Activated CD8-positive, alpha-beta memory T cell treated with anti-CD3 and anti-CD28 coated beads, Interleukin-2, amount 10 ng/mL, durations not matched to agents 7 days and 5 days (primary cell): ENCODE measurements around the gene MDM1. TPM values are rescaled to one million over a fixed set of nuclear protein-coding genes. Genes with fewer than 3 reads are reported as not detected.

Experiments
- ATAC-seq: fragments of 150-1000 bp; cut with Tn5 transposase; one replicate; pipeline ENCODE4 v1.10.0; 2021; ENCODE audit warnings: moderate library complexity
- CTCF ChIA-PET: fragments of 350-600 bp; sonication (Branson Sonifier 250); formaldehyde crosslinking; loops from one replicate; lab custom pipeline; 2021; ENCODE audit warnings: antibody characterized with exemption; lab: Charles Lee
- DNase-seq: peaks from one replicate; pipeline ENCODE4 v3.0.0-alpha.2; 2020
- H3K27ac Mint-ChIP-seq: one replicate; pipeline ENCODE4 v1.8.0; 2021; ENCODE audit warnings: mild to moderate bottlenecking, mixed read lengths
- H3K27me3 Mint-ChIP-seq: one replicate; pipeline ENCODE4 v1.8.0; 2021; ENCODE audit warnings: mixed read lengths
- H3K36me3 Mint-ChIP-seq: one replicate; pipeline ENCODE4 v1.8.0; 2021; ENCODE audit warnings: mild to moderate bottlenecking, mixed read lengths
- H3K4me1 Mint-ChIP-seq: one replicate; pipeline ENCODE4 v1.8.0; 2021; ENCODE audit warnings: mixed read lengths
- H3K4me3 Mint-ChIP-seq: one replicate; pipeline ENCODE4 v1.8.0; 2021; ENCODE audit warnings: mild to moderate bottlenecking, moderate library complexity, mixed read lengths
- H3K9me3 Mint-ChIP-seq: one replicate; pipeline ENCODE4 v1.8.0; 2022; ENCODE audit warnings: low read depth, mixed read lengths
- total RNA-seq, 2 experiments: library from RNA; stranded (reverse); gene quantifications; one replicate each; pipeline ENCODE4 v1.2.3, GENCODE V29; 2021

MDM1 gene
- total RNA-seq, 2 experiments from 2014 or later: 22.2 to 27.6 TPM

DNA sequence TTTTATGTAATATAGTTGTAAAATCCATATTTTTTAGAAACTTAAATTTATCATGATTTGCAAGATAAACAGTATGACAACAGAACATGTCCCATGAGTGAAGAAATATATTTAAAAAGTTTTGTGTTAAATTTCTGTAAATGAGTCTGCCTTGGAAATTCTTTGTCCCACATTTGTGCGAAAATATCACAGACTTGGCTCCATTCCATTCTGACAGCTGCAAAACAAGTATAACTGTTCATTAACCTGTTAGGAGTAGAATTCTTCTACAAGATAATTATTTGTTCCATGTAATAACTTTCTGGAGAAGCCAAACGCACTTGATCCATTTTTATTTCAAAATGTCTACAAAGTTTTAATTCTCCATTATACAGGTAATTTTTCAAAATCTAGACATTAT is 37.9 kb downstream of the MDM1 start:
- DNase-seq: no peak
- H3K9me3 Mint-ChIP-seq: no peaks in the 10 kb centered on the region
- no peak for ATAC-seq

DNA sequence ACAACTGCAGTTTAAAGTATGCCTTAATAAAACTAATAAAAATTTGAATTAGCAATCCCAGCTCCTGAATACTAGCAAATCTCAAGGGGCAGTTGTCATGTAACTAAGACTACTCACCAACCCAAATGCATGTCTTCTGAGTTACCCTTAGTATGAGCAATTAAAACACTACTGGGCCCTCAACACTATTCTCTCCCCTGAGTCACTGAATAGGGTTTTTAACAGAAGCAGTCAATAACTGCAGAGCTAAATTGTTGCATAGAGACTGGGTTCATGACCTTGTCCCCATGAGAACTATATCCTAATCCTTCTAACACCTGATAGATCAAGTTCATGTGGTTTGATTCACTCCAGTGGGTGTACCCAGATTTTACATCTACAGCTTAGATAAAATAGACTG is 38.8 kb downstream of the MDM1 start:
- Mint-ChIP-seq H3K27ac (no peak overlapping the region), H3K4me3 (no peak overlapping the region), H3K4me1 (peaks cover 37% of the 10 kb centered on the region), H3K36me3 (peaks cover 37% of the 10 kb centered on the region), H3K27me3 (peaks cover 1% of the 10 kb centered on the region), H3K9me3 (no peaks in the 10 kb centered on the region)
- ATAC-seq (no peak), DNase-seq (no peak)
- CTCF ChIA-PET: interaction anchor here (1.3 kb wide), 1 partner anchor 9 kb away, joined by 5 read pairs; no protein-coding TSS in a partner anchor

More for the DNA sequence above, 37.9 kb downstream of the MDM1 start:
- H3K4me1 Mint-ChIP-seq: peaks cover 31% of the 10 kb centered on the region
- no peaks in the 10 kb centered on the region for H3K27me3 Mint-ChIP-seq
- peaks cover 44% of the 10 kb centered on the region for H3K36me3 Mint-ChIP-seq
- CTCF ChIA-PET: no interaction called here
- H3K4me3 Mint-ChIP-seq: no peak overlapping the region
- H3K27ac Mint-ChIP-seq: no peak overlapping the region

DNA sequence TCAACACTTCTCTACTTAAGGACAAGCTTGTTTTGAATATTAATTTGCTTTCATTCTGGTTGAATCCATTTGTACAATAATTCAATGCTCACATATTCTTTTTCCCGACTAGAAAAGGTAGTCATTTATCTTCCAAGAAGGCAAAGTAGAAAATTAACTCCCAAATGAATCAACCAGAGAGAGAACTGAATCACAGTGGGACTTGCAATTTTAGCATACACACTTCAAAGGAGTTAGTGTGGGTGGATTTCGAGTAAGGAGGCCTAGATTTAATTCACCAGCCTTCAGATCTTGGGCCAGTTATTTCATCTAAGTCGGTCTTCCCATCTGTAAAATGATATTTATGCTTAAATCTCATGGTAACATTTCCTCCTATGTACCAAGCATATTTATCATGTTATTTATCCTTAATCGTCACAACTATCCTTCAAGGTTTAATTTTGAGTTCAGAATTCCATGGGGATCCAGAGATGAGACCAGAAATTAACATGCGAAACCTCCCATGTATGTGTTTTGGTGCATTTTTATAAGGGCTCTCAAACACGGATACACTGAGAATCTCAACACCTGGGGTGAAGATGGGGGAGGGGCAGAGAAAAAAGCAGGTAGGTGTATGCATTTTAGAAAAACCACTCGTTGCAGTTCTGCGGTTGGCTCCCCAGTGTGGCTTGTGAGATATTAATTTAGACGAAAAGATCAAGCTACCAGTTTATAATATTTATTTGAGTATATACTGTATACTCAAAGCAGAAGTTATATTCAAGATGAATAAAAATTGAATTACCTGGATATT is 39.8 kb downstream of the MDM1 start:
- ATAC-seq: no peak
- CTCF ChIA-PET: interaction anchor here (0.8 to 2.2 kb wide), 4 partner anchors 10 to 69 kb away, joined by 3 to 11 read pairs (median 6); no protein-coding TSS in a partner anchor
- Mint-ChIP-seq H3K27me3 (peaks cover 5% of the 10 kb centered on the region), H3K9me3 (no peaks in the 10 kb centered on the region), H3K36me3 (peaks cover 35% of the 10 kb centered on the region), H3K27ac (no peak overlapping the region), H3K4me1 (peaks cover 38% of the 10 kb centered on the region), H3K4me3 (no peak overlapping the region)
- DNase-seq: no peak

DNA sequence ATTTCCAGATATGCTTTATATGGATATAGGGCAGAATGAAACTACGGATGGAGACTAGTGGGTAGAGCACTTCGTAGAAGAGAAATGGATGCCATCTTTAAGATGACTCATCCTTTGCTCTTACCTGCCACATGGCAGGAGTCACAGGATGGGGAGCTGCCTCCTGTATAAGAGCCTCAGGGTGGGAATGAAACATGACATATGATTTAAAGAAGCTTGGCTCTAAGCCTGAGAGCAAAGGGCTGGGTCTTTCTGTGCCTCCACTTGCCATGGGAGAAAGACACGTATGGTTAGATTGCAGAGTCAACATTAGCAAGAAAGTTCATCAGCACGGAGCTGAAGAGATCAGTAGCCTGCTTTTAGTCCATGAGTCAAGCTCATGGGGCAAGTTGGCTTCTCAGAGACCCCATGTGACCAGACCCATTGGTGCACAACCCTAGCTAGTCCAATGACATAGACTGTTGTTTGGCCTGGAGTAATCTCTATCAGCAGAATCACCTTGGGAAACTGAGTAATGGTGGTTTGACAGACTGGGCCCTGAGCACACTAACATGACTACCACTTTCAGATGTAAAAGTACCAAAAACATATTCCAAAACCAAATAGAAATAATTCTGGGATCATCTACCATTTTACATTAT is 40.6 kb downstream of the MDM1 start:
- Mint-ChIP-seq H3K9me3 (no peaks in the 10 kb centered on the region), H3K4me1 (peaks cover 36% of the 10 kb centered on the region), H3K27ac (no peak overlapping the region), H3K27me3 (peaks cover 7% of the 10 kb centered on the region), H3K4me3 (no peak overlapping the region), H3K36me3 (peaks cover 31% of the 10 kb centered on the region)
- DNase-seq (no peak), ATAC-seq (no peak)
- CTCF ChIA-PET: interaction anchor here (0.8 to 2.2 kb wide), 7 partner anchors 15 to 263 kb away, joined by 3 to 11 read pairs (median 4); no protein-coding TSS in a partner anchor

DNA sequence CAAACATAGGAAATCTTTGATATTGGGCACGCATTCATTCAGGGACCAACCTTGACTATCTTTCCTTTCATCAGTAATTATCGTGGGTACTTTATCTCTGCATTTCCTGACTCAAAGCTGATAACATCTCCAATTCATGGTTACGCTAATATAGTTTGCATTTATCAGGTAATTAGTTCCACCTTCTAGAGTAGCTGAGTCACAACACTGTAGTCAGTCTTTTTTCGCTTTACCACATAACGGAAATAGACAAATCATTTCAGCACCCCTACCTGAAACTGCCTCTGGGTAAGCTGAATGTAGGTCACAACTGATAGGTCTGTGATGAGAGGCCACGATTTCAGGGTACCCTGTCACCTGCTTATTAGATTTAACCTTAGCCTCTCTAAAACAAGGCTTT is 42.0 kb downstream of the MDM1 start:
- DNase-seq: peak; percentile 73
- Mint-ChIP-seq H3K4me3 (no peak overlapping the region), H3K27ac (peak overlapping the region; percentile 16), H3K4me1 (peaks cover 36% of the 10 kb centered on the region), H3K36me3 (peaks cover 28% of the 10 kb centered on the region), H3K27me3 (peaks cover 7% of the 10 kb centered on the region), H3K9me3 (no peaks in the 10 kb centered on the region)
- peak; percentile 100 for ATAC-seq
- CTCF ChIA-PET: interaction anchor here (0.9 to 2.0 kb wide), 7 partner anchors 13 to 262 kb away, joined by 3 to 11 read pairs (median 4); no protein-coding TSS in a partner anchor

DNA sequence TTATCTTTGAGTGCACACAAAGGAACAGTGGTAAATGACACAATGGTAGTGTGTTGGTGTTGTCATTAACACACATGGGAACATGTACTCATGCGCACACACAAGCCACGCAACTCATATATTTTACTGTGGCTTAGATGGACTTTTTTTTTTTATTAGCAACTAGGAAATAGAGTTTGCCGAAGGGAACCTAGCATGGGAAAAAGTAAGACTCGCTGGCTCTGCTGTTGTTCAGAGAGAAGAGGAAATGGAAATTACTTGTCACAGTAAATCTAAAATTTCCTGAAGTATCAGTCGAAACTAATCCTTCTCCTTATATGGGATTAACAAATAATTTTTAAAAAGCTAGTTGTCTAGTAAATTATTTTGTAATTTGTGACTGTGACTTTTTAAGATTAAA is 45.1 kb downstream of the MDM1 start:
- Mint-ChIP-seq H3K36me3 (peaks cover 11% of the 10 kb centered on the region), H3K27ac (no peak overlapping the region), H3K27me3 (peaks cover 11% of the 10 kb centered on the region), H3K4me3 (no peak overlapping the region), H3K4me1 (peaks cover 37% of the 10 kb centered on the region), H3K9me3 (no peaks in the 10 kb centered on the region)
- CTCF ChIA-PET: interaction anchor here (0.8 to 1.3 kb wide), 2 partner anchors 9 to 64 kb away, joined by 3 to 4 read pairs; no protein-coding TSS in a partner anchor
- DNase-seq (no peak), ATAC-seq (no peak)

DNA sequence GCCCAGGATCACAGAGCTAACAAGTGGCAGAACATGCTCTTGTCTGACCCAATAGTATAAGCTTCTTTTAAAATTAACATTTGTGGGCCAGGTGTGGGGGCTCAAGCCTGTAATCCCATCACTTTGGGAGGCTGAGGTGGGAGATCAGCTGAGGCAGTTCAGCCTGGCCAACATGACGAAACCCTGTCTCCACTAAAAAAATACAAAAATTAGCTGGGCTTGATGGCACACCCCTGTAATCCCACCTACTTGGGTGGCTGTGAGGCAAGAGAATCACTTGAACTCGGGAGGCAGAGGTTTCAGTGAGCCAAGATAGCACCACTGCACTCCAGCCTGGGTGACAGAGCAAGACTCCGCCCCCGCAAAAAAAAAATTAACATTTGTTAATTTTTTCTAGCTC is 45.8 kb downstream of the MDM1 start:
- H3K36me3 Mint-ChIP-seq: peaks cover 5% of the 10 kb centered on the region
- no peak for ATAC-seq
- H3K4me3 Mint-ChIP-seq: no peak overlapping the region
- no peak for DNase-seq
- peaks cover 11% of the 10 kb centered on the region for H3K27me3 Mint-ChIP-seq
- CTCF ChIA-PET: interaction anchor here (1.1 to 1.3 kb wide), 2 partner anchors 47 to 63 kb away, joined by 3 read pairs; no protein-coding TSS in a partner anchor
- no peak overlapping the region for H3K27ac Mint-ChIP-seq
- H3K9me3 Mint-ChIP-seq: no peaks in the 10 kb centered on the region
- peaks cover 36% of the 10 kb centered on the region for H3K4me1 Mint-ChIP-seq

DNA sequence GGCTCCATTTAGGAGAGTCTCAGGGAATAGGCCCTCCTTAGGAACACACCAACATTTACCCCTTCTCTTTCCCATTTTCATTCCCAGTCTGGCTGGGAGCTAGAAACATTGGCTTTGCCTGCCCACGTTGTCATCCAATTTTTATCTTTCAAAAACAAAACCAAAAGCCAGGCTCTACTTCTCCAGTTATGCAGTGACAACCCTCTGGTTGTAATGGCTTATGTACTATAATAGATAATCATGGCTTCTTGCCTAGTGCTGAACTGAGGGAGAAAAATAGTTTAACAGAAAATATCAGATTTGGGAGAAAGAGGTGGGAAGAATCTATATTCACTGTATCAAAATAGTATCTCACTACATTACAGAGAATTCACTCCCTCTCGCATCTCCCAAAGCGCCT is 46.6 kb downstream of the MDM1 start:
- CTCF ChIA-PET: interaction anchor here (1.2 kb wide), 1 partner anchor 31 kb away, joined by 3 read pairs; no protein-coding TSS in a partner anchor
- H3K27me3 Mint-ChIP-seq: peaks cover 11% of the 10 kb centered on the region
- DNase-seq (no peak), ATAC-seq (no peak)
- H3K36me3 Mint-ChIP-seq: peaks cover 5% of the 10 kb centered on the region
- H3K9me3 Mint-ChIP-seq: no peaks in the 10 kb centered on the region
- peaks cover 35% of the 10 kb centered on the region for H3K4me1 Mint-ChIP-seq
- H3K27ac Mint-ChIP-seq: no peak overlapping the region
- no peak overlapping the region for H3K4me3 Mint-ChIP-seq

DNA sequence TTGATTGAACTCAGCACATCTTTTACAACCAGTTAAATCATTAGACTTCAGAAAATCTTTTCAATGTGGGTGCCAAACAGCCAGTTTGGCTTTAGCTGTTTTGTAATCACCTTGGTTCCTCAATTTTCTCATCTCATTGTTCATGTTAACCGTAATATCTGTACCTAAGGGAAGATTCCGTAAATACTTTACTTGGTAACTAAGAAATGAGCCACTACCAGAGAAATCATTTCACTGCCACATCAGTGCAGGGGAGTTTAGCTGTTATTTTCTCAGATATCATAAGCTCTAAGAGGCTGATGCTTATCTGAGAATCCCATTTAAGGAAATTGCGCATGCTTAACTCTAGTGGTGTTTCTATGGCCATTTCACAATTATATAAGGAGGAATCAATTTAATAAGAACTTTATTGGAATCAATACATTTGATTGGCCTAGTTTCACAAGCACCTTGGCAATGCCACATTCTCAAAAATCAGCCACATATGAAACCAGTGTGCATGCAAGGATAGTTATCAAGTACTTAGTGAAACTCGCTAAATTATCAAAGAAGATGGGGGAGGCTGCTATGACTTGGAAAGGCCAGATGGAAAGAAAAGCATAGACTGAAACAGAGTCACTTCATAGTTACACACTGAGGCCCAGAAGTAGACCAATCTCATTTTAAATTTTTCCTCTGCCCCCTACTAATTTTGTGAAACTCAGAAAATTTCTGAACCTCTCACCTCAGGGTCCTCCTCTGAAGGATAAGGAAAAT is 50.7 kb downstream of the MDM1 start:
- CTCF ChIA-PET: interaction anchor here (1.4 kb wide), 1 partner anchor 11 kb away, joined by 4 read pairs; no protein-coding TSS in a partner anchor
- no peak for DNase-seq
- Mint-ChIP-seq H3K27ac (no peak overlapping the region), H3K36me3 (peaks cover 2% of the 10 kb centered on the region), H3K27me3 (peaks cover 7% of the 10 kb centered on the region), H3K4me1 (peaks cover 47% of the 10 kb centered on the region), H3K9me3 (no peaks in the 10 kb centered on the region), H3K4me3 (no peak overlapping the region)
- ATAC-seq: no peak

DNA sequence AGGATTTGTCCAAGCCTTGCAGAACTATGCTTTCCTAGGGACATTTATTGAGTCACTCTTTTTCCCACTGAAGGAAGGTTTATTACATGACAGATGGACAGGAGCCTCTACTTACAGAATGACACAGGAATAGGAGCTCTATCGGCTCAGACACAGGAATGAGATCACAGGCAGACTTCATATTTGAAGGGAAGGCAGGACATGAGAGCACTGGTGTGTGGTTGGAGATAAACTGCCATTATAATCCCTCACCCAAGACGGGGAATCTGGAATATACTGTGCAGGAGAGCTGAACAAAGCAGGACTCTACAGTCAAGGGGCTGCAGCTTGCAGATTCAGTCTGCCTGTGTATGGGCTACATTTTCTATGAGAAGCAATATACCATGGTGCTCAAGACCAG is 51.9 kb downstream of the MDM1 start:
- Mint-ChIP-seq H3K27me3 (peaks cover 12% of the 10 kb centered on the region), H3K9me3 (no peaks in the 10 kb centered on the region)
- no peak for ATAC-seq

DNA sequence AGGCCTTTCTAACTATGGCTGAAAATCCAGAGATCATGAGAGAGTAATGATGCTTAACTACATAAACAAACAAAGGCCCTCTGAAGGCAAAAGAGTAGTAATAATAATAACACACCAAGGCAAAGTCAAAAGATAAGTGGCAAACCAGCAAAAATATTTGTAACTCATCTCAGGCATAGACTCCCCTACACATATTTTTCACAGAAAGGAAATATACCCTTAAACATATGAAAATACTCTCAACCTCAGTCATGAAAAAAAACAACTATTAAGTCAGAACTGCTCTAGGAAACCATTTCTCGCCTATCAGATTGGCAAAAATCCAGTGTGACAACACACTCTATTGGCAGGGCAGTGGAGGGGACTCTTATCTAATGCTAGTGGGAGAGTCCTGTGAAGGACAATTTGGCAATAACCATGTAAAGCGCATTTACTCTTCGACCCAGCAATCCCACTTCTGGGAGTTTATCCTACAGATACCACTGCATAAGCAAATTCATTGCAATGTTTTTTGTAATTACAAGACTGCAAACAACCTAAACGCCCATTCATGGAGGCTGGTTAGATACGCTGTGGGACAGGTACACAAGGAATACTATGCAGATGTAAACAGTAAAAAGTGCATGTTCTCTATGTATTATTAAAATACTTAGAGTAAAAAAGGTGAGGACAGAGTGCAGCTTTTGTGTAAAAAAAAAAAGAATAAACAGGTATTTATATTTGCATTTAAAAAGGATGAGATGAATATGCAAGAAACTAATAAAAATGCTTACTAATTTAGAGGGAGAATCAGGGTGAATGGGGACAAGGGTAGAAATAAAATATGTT is 52.7 kb downstream of the MDM1 start:
- CTCF ChIA-PET: interaction anchor here (1.0 kb wide), 1 partner anchor 37 kb away, joined by 3 read pairs; no protein-coding TSS in a partner anchor
- Mint-ChIP-seq H3K4me3 (no peak overlapping the region), H3K4me1 (peaks cover 52% of the 10 kb centered on the region), H3K9me3 (no peaks in the 10 kb centered on the region), H3K36me3 (peaks cover 4% of the 10 kb centered on the region), H3K27me3 (peaks cover 12% of the 10 kb centered on the region), H3K27ac (no peak overlapping the region)
- ATAC-seq: no peak
- no peak for DNase-seq

More for the DNA sequence above, 51.9 kb downstream of the MDM1 start:
- CTCF ChIA-PET: interaction anchor here (1.0 kb wide), 1 partner anchor 37 kb away, joined by 3 read pairs; no protein-coding TSS in a partner anchor
- no peak overlapping the region for H3K4me3 Mint-ChIP-seq
- H3K27ac Mint-ChIP-seq: no peak overlapping the region
- peaks cover 52% of the 10 kb centered on the region for H3K4me1 Mint-ChIP-seq
- H3K36me3 Mint-ChIP-seq: peaks cover 3% of the 10 kb centered on the region
- no peak for DNase-seq

DNA sequence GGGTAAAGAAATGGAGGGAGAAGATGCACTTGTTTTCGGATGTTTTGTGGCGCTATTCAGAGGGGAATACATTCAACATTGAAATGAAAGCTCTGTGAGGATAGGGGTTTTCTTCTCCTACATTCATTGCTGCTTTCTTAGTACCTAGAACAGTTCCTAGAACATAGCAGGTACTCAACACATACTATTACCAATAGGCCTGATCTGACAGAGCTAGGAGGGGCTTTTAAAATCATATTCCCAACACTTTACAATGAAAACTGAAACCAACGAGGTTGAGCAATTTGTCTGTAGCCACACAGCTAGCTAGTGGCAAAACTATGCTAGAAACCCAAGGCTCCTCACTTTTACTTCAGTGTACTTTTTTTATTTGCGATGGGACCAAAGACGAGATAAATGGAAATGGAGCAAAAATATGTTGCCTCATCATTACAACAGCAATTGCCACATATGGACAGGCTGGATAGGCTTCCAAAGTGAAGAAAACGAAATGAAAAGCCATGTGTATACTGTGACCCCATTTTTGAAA is 55.7 kb downstream of the MDM1 start:
- DNase-seq: no peak
- Mint-ChIP-seq H3K4me1 (peaks cover 43% of the 10 kb centered on the region), H3K4me3 (no peak overlapping the region), H3K27me3 (peaks cover 12% of the 10 kb centered on the region), H3K36me3 (peaks cover 4% of the 10 kb centered on the region), H3K27ac (no peak overlapping the region), H3K9me3 (no peaks in the 10 kb centered on the region)
- no peak for ATAC-seq
- CTCF ChIA-PET: interaction anchor here (1.0 to 2.1 kb wide), 4 partner anchors 9 to 54 kb away, joined by 3 to 6 read pairs (median 3); no protein-coding TSS in a partner anchor
